ENCODE results near the gene VSTM1.

- TF ChIP-seq CTCF (conservative IDR thresholded peaks at IDR 0.05) (no peak), EZH2 (IDR thresholded peaks at IDR 0.05; ENCODE audit: low read depth) (no peak)
Measured at GRCh38 chr19:54108496-54108895, 44.8 kb upstream of the VSTM1 start.
